B cell (primary cell): Measurements from ENCODE around the gene POP4.

ENCODE experiments used
- EZH2 ChIP-seq: IDR thresholded peaks from 2 replicates; pipeline ENCODE4 v1.6.1; 2012; ENCODE audit warnings: borderline replicate concordance, low read depth, mild to moderate bottlenecking, moderate library complexity, low read length; ENCODE audit not compliant: insufficient read depth, poor library complexity, severe bottlenecking
- TF ChIP-seq, protein P1 (sequence below): fragments of 200-600 bp; IDR thresholded peaks from one replicate; pipeline ENCODE4 v1.8.0; 2022; ENCODE audit warnings: antibody characterized with exemption, mild to moderate bottlenecking

DNA sequence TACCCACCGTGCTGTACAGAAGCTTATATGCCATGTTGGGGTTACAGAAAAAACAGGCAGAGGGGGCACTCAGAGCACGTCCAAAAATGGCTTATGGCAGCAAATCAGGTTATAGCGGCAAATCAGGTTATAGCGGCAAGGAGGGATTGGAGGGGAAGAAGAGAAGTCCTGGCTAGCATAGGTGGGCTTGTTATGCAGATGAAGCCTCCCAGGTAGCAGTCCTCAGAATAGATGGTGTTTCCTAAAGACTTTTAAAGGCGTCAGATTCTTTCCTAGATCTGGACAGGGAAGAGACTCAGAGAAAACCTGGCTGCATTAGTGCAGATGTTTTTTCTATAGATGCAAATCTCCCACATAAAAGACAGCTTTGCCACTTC, 39.4 kb downstream of the POP4 start:
- TF ChIP-seq, protein P1, sequence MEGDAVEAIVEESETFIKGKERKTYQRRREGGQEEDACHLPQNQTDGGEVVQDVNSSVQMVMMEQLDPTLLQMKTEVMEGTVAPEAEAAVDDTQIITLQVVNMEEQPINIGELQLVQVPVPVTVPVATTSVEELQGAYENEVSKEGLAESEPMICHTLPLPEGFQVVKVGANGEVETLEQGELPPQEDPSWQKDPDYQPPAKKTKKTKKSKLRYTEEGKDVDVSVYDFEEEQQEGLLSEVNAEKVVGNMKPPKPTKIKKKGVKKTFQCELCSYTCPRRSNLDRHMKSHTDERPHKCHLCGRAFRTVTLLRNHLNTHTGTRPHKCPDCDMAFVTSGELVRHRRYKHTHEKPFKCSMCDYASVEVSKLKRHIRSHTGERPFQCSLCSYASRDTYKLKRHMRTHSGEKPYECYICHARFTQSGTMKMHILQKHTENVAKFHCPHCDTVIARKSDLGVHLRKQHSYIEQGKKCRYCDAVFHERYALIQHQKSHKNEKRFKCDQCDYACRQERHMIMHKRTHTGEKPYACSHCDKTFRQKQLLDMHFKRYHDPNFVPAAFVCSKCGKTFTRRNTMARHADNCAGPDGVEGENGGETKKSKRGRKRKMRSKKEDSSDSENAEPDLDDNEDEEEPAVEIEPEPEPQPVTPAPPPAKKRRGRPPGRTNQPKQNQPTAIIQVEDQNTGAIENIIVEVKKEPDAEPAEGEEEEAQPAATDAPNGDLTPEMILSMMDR = no peak
- no peak for TF ChIP-seq EZH2
